HG03175 (cell line): ENCODE data around the gene ANKRD33.

Experiments used
- ATAC-seq: cut with Tn5 transposase; IDR thresholded peaks from one replicate; pipeline ENCODE4 v1.9.1; 2021; ENCODE audit warnings: mild to moderate bottlenecking, moderate library complexity; ENCODE audit not compliant: unreplicated experiment

The ANKRD33 gene

GRCh38 chr12:51900323-51900889 is 12.5 kb downstream of the ANKRD33 start:
- no peak for ATAC-seq

GRCh38 chr12:51901121-51901817 is 13.4 kb downstream of the ANKRD33 start:
- no peak for ATAC-seq

GRCh38 chr12:51901881-51902280 is 14.0 kb downstream of the ANKRD33 start:
- no peak for ATAC-seq

GRCh38 chr12:51904951-51905470 is 17.1 kb downstream of the ANKRD33 start:
- no peak for ATAC-seq

- no peak for ATAC-seq
Measured at GRCh38 chr12:51905471-51906429, 17.8 kb downstream of the ANKRD33 start.

- ATAC-seq = no peak
Measured at GRCh38 chr12:51906430-51907082, 18.7 kb downstream of the ANKRD33 start.

GRCh38 chr12:51907083-51907855 is 19.4 kb downstream of the ANKRD33 start, which contains the start of gene ACVRL1:
TSS of gene ACVRL1 (plus strand) at chr12:51907504. CDS start at chr12:51912475, 4,971 bp downstream.
- ATAC-seq = no peak

GRCh38 chr12:51907856-51908425 is 20.0 kb downstream of the ANKRD33 start:
- ATAC-seq = no peak

- no peak for ATAC-seq
Measured at GRCh38 chr12:51908876-51909592, 21.1 kb downstream of the ANKRD33 start.

GRCh38 chr12:51910168-51910567 is 22.3 kb downstream of the ANKRD33 start:
- no peak for ATAC-seq

GRCh38 chr12:51910691-51911090 is 22.8 kb downstream of the ANKRD33 start:
- no peak for ATAC-seq

- no peak for ATAC-seq
Measured at GRCh38 chr12:51911307-51911706, 23.4 kb downstream of the ANKRD33 start.

- ATAC-seq = no peak
Measured at GRCh38 chr12:51911788-51912711, 24.1 kb downstream of the ANKRD33 start.

- no peak for ATAC-seq
Measured at GRCh38 chr12:51913071-51914033, 25.4 kb downstream of the ANKRD33 start.

- no peak for ATAC-seq
Measured at GRCh38 chr12:51914034-51914923, 26.4 kb downstream of the ANKRD33 start.
